ENCODE results near the gene FAM72D.
"Not testable (repeated sequence)": the region's sequence is repeated elsewhere in the genome, so short reads cannot be mapped to it uniquely, and the experiment has no call there.

- TF ChIP-seq CTCF, POLR2A, EP300 (IDR thresholded peaks at IDR 0.05): not testable (repeated sequence)
These were observed 32.5 kb upstream of the FAM72D start for GRCh38 chr1:145063285-145063684.
